ENCODE measurements around the gene RUNX2. TPM values are rescaled to one million over a fixed set of nuclear protein-coding genes. Genes with fewer than 3 reads are reported as not detected.
"Not testable (repeated sequence)": the region's sequence is repeated elsewhere in the genome, so short reads cannot be mapped to it uniquely, and the experiment has no call there.

The RUNX2 gene
- total RNA-seq, 1 donor from 2014 or later: not detected

- no peak for DNase-seq (ENCODE audit: low read depth in 2 of 2)
Observed at GRCh38 chr6:45455408-45455807, 127.3 kb downstream of the RUNX2 start.

DNA sequence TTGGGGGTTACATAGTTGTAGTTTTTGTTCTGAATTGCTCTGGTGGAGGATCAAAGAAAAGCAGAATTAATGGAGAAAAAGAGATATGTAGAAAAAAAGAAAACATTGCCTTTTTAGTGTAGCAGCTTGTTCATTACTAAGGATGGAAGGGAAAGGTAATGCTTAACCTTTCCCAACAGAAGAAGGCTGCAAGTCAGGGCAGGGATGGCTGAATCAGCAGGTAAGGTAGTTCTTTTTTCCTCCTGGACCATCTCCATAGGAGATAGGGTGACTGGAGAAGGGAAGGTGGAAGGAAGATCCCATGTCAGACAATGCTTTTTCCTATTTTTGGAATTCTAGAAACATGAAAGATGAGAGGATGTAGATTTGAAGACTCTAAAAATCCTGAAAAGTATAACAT lies 129.0 kb downstream of the RUNX2 start:
- no peak for DNase-seq (ENCODE audit: low read depth in 2 of 2)

GRCh38 chr6:45458672-45459071 lies 130.5 kb downstream of the RUNX2 start:
- DNase-seq (ENCODE audit: low read depth in 2 of 2): no peak

GRCh38 chr6:45460166-45460565 lies 132.0 kb downstream of the RUNX2 start:
- no peak for DNase-seq (ENCODE audit: low read depth in 2 of 2)

DNA sequence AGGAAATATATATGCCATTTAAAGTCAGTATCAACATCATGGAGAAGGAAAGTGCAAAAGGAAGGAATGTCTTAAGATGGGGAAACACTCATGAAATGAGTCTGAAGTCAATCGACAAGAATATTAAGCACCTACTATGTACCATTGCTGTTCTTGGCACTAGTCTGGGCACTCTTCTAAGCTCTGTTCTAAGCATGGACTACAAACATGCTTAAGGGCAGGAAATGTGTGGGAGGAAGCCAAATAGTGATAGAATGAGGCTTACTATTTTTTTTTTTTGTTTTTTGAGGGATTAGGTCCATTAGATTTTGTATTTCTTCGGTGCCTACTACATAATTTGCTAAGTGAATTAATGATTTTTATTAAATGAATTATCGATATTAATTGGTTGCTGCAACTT lies 133.4 kb downstream of the RUNX2 start:
- no peak for DNase-seq (ENCODE audit: low read depth in 2 of 2)

GRCh38 chr6:45462190-45463134 lies 134.3 kb downstream of the RUNX2 start:
- DNase-seq (ENCODE audit: low read depth in 2 of 2): no peak

- no peak for DNase-seq (ENCODE audit: low read depth in 2 of 2)
Observed at GRCh38 chr6:45464685-45465084, 136.6 kb downstream of the RUNX2 start.

DNA sequence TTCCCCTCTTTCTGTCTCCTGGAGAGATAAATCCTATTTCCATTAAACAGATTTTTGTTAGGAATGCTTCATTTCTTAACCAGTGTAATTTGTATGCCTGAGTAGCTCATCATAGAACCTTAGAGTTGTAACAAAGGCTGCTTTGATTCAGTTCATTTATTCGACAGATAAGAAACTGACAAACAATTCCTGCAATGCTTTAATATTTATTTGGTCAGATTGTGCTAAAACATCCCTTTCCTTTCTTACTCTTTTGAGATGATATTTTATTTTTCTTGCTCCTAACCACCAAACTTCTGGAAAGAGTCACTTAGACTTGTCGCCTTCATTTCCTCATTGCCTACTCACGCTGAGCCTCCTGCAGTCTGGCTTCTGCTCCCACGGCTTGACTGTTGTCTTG lies 138.6 kb downstream of the RUNX2 start:
- DNase-seq (ENCODE audit: low read depth in 2 of 2): no peak

- not testable (repeated sequence) for DNase-seq (ENCODE audit: low read depth in 2 of 2)
Observed at GRCh38 chr6:45467417-45467816, 139.3 kb downstream of the RUNX2 start.

DNA sequence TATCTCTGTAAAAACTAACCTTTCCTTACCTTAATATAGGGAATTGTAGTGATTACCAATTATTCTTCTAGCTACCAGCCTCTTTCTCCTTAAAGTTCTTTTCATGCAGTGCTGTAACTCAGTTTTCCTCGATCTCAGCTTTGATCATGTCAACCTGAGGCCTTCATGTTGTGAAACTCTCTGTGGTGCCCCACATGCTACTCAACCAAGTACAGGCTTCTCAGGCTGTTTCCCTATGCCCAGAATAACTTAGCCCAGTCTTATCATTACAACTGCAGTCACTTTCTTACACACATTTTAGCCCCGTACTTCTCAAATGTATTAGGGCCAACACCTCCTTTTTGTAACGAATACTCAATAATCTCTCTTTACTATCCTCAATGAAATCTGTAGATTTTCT lies 139.7 kb downstream of the RUNX2 start:
- DNase-seq (ENCODE audit: low read depth in 2 of 2): no peak

- no peak for DNase-seq (ENCODE audit: low read depth in 2 of 2)
Observed at GRCh38 chr6:45469663-45470062, 141.5 kb downstream of the RUNX2 start.

GRCh38 chr6:45470131-45470738 lies 142.1 kb downstream of the RUNX2 start:
- no peak for DNase-seq (ENCODE audit: low read depth in 2 of 2)

GRCh38 chr6:45472382-45472781 lies 144.3 kb downstream of the RUNX2 start:
- no peak for DNase-seq (ENCODE audit: low read depth in 2 of 2)

GRCh38 chr6:45473121-45473993 lies 145.2 kb downstream of the RUNX2 start:
- no peak for DNase-seq (ENCODE audit: low read depth in 2 of 2)

DNA sequence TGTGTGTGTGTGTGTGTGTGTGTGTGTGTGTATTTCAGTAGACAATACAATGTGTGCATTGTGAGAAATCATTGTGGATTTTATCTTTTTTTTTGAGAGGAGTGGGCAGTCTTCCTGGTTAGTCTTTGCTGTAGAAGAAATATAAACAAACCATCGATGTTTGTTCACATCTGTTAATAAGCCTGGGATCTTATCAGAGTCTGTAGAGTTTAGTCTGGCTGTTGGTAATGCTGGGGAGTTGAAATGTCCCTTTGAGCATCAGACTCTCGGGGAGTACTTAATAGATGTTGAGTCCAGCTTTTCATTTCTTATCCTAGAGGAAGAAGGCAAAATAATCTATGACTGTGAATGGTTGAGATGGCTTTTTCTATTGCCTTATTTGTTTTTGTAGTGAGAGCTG lies 146.2 kb downstream of the RUNX2 start:
- no peak for DNase-seq (ENCODE audit: low read depth in 2 of 2)

- DNase-seq (ENCODE audit: low read depth in 2 of 2): no peak
Observed at GRCh38 chr6:45476341-45476740, 148.2 kb downstream of the RUNX2 start.

- no peak for DNase-seq (ENCODE audit: low read depth in 2 of 2)
Observed at GRCh38 chr6:45477278-45477677, 149.1 kb downstream of the RUNX2 start.

- no peak for DNase-seq (ENCODE audit: low read depth in 2 of 2)
Observed at GRCh38 chr6:45477790-45478189, 149.7 kb downstream of the RUNX2 start.

GRCh38 chr6:45478240-45478639 lies 150.1 kb downstream of the RUNX2 start:
- DNase-seq (ENCODE audit: low read depth in 2 of 2): peak; percentile 45 to 81

DNA sequence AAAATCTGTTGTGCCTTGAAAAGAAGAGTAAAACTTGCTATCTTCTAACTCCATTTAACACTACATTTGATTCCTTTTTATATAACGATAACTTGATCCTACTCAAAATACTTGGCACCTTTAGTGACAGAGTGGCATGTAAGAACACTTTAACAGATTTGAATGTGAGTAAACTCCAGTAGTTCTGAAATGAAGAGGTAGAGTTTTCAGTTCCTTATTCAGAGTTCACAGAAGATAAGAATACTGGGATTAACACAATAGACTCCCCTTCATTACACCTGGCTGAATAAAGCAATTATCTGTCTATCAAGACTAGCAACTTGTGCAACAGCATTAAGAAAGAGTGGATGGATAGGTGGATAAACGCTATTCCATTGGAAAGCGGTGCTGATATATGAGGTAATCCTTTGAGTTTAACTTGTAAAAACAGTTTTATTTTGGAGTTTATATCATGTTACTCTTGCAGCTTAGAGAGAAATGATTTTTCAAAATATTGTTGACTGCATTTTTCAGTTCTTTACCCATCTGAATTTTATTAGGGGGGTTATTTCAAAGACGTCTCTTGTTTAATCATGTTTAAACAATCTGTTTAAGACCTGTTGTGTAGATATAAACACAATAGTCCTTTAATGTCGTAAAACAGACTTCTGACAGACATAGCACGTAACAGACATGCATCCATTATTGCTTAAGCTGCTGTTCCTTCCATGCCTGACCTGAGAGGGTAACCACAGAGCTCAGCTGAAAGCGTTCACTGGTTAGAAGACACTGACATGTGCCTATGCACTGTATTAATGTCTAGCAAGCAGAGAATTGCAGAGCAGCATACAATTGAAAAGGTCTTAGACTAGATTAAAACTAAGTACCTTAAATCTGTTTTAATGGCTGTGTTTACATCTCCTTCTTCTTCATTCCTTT lies 152.0 kb downstream of the RUNX2 start:
- no peak for DNase-seq (ENCODE audit: low read depth in 2 of 2)
